CD4-positive, alpha-beta T cell treated with Interleukin-21 for 1 hour (primary cell): Measurements from ENCODE around the gene CDC16.
"Not testable (repeated sequence)": the region's sequence is repeated elsewhere in the genome, so short reads cannot be mapped to it uniquely, and the experiment has no call there.

Experiments used
- DNase-seq: peaks from one replicate; pipeline ENCODE4 v3.0.0-alpha.2; 2020

Gene CDC16

DNA sequence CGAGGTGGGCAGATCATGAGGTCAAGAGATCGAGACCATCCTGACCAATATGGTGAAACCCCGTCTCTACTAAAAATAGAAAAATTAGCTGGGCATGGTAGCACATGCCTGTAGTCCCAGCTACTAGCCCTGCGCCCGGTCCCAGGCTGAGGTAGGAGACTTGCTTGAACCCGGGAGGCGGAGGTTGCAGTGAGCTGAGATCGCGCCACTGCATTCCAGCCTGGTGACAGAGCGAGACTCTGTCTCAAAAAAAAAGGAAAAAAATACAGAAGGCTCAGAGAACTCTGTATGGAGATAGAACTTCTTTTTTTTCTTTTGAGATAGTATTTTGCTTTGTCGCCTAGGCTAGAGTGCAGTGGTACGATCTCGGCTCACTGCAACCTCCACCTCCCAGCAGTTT lies 29.6 kb downstream of the CDC16 start:
- DNase-seq = not testable (repeated sequence)

DNA sequence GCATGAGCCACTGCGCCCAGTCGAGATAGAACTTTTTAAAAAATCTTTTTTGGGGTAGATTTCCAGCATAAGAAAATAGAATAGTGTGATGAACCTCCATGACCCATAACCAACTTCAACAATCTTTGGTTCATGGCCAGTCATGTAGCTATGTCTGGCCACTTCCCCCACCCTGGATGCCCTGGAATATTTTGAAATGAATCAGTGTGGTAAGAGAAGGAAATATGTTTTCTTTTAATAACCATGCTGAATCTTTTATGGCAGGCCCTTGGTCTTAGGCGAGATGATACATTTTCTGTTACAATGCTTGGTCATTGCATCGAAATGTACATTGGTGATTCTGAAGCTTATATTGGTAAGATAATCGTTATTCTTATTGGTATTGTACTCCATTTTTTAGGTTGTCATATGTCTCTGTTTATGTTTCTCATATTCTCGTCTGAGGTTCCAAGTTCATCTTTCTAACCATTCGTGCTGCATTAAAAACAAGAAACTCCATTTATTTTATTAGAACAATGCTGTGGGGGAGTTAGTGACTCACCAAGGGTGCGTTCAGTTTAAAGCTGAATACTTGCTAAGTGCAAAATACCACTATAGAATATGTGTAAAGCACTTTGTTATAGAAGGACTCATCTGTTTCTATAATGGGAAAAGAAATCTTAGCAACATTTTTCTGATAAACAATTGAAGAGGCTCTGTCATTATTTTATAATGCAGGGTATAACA lies 30.4 kb downstream of the CDC16 start:
- DNase-seq = no peak

DNA sequence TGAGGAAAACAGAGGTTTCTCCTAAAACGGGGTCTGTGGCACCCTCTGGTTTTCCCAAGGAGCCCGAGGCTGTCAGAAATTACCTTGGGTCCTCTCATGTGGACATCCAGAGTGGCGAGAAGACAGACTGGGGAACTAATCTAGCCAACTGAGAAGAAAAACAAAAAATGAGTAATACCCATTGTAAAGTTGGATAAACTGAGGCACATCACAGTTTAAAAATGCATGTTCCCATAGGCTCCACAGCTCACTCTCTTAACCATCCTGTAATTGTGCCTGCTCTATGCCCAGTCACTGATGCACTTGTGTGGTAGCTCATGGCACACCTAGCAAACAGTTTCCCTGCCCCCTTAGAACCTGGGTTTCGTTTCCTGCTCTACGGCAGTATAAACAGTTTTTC lies 31.5 kb downstream of the CDC16 start:
- no peak for DNase-seq

- DNase-seq = peak; percentile 47
Measured at GRCh38 chr13:114268344-114269280, 33.9 kb downstream of the CDC16 start.

DNA sequence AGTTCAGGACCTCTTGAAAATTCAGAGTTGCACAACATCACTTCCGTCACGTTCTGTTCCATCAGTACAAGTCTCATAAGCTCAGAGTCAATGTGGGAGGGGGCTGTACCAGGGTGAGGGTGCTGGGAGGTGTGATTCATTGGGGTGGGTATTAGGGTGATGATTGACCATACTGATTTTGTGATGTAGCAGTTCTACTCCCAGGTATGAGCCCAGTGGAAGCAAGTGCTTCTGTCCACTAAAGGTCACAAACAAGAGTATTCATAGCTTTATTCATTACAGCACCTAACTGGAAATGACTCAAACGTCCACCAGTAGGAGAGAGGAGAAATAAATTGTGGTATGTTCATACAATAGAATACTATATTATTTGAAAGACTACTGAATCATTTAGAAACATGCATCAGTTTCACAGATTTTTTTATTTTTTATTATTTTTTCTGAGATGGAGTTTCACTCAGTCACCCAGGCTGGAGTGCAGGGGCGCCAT lies 34.6 kb downstream of the CDC16 start:
- DNase-seq = no peak

DNA sequence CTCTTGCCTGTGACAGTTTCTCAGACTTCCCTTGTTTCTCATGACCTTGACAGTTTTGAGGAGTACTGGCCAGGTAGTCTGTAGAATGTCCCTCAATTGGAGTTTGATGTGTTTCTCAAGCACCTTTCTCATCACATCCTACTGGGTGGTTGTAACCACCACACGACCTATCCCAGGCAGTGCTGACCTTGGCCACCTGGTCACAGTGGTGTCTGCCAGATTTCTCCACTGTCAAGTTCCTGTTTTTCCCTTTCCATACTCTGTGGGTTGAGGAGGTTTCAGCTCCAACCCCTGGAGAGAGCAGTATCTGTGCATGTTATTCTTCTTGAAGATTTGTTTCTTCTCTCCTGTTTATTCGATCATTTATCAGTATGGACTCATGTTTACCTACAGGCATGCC lies 38.3 kb downstream of the CDC16 start:
- DNase-seq = no peak

GRCh38 chr13:114275304-114275703 lies 40.6 kb downstream of the CDC16 start:
- no peak for DNase-seq

- DNase-seq = no peak
Measured at GRCh38 chr13:114279146-114279545, 44.4 kb downstream of the CDC16 start.

- DNase-seq = no peak
Measured at GRCh38 chr13:114279758-114280355, 45.2 kb downstream of the CDC16 start.

DNA sequence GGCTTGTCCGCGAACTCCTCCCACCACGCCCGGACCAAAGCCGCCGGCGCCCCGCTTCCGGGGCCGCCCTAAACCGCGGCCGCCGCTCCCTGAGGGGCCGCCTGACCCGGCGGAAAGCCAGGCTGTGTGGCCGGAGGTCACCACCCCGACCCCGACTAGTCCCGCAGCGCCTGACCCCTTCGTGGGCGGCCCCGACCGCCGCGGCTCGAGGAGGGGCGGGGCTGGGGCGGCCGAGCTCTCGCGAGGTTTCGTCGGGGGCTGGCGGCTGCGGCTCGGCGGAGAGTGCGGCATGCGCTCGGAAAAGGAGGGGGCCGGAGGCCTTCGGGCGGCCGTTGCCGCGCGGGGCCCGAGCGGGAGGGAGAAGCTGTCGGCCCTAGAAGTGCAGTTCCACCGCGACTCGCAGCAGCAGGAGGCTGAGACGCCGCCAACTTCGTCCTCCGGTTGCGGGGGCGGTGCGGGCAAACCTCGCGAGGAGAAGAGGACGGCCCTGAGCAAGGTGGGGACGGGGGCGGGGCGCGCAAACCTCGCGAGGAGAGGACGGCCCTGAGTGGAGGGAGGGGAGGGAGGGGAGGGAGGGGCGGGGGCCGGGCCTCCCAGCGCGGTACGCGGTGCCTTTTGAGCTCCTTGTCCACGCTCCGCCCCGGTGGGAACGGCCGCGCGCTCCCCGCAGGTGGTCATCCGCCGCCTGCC lies 46.8 kb downstream of the CDC16 start, which contains the start of gene UPF3A:
TSS of gene UPF3A (plus strand) at position 251 of the 690 bp plus-strand sequence. CDS start at position 290, 39 bp downstream.
- DNase-seq = peak; percentile 88

DNA sequence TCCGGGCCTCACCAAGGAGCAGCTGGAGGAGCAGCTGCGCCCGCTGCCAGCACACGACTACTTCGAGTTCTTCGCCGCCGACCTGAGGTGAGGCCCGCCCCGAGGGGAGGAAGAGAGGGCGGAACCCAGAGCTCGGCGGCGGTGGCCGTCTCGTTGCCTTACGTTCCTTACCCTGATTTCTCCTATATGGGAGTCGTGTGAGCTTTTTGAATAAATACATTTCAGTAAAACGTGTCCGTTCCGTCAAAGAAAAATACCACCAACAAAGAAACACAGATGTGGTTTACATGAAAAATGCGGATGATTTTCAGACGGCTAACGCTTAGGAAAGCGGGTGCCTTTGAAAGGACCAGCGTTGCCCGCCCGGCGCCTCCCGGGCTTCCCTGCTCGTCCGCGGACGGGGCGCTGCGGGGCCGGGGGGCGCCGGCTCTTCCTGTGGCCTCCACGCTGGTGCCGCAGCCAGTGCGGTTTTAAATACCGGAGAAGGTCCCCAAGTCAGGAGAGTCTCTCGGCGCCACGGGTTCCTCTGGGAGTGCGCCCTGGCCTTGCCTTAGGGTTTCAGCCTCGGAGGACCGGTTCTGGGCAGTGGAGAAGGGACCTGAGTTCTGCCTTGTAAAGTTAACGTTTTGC lies 47.5 kb downstream of the CDC16 start:
- DNase-seq = no peak

DNA sequence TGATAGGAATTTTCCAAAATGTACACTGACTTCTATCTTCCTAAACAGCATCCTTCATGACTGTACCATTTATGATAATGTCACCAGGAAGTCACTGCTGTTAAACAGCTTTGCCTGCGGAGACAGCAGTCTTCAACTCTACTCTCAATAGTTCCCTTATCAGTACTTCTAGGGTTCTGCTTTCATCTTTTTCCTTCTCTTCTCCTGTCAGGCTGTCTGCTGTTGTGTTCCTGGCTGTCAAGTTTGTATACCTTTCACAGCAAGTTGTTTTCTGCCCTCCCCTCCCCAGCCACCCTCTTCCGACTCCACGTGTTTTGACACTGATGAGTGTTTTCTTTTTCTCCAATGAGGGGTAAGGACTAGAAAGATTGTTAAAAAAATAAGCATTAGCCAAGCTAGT lies 48.9 kb downstream of the CDC16 start:
- DNase-seq = no peak

GRCh38 chr13:114284680-114285079 lies 50.0 kb downstream of the CDC16 start:
- DNase-seq = no peak

- DNase-seq = no peak
Measured at GRCh38 chr13:114285166-114285808, 50.6 kb downstream of the CDC16 start.

GRCh38 chr13:114286808-114287207 lies 52.1 kb downstream of the CDC16 start:
- no peak for DNase-seq

DNA sequence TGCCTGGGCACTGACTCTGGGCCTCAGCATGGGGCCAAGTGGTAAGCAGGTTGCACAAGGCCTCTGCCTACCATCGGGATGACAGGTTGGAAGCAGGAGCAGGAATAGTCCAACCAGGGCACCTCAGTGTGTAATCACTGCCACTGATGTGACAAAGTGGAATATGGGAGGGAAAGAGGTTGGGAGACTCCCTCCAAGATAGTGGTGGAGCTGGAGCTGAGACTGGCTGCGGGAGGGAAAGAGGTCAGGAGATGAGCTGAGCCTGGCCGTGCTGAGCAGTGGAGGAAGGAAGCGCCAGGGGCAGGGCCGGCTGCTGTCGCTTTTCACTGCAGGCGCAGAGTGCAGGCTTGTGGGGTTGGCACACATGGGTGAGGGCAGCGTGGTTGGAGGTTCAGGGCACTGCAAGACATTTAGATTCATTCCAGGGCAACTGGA lies 53.5 kb downstream of the CDC16 start:
- no peak for DNase-seq

- no peak for DNase-seq
Measured at GRCh38 chr13:114296448-114296847, 61.8 kb downstream of the CDC16 start.

GRCh38 chr13:114296902-114297301 lies 62.2 kb downstream of the CDC16 start:
- no peak for DNase-seq

- no peak for DNase-seq
Measured at GRCh38 chr13:114298866-114299265, 64.2 kb downstream of the CDC16 start.

DNA sequence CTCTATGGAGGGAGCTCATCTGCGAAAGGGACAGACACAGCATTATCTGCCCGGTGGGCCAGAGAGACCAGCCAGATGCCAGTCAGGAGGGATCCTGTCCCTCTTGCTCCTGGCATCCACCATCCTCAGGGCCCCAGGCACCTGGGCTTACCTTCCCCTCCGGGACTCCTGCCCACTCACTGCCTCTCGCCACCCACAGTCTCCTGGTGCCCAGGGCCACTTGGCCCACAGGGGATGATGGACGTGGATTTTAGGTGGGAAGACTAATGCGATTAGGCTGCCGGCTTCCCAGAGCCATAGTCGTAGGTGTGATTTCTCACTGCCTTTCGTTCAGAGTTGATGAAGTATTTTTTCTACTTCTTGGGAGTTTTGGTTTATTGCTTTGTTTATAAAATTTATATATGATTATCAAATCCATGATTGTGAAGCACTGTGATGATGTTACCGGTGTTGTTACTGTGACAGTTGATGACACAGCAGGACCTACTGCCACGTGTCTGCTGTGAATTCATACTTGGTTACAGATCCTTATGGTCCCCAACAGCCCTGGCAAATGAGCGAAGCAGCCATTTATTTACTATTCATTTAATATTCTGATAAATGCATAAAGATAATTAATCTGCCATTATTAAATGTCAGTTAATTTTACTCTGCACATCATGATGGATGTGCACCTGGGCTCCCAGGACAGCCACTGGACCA lies 65.1 kb downstream of the CDC16 start:
- no peak for DNase-seq
